NB4 (cell line): Measurements from ENCODE around the gene AVEN.

Experiments
- DNase-seq: peaks from one replicate; pipeline ENCODE4 v3.0.0; 2010; ENCODE audit warnings: low read depth
- H3K4me3 ChIP-seq: one replicate; pipeline ENCODE4 v1.5.1; 2011; ENCODE audit warnings: mild to moderate bottlenecking, low read depth, low read length, moderate library complexity
- CTCF ChIP-seq: IDR thresholded peaks from one replicate; pipeline ENCODE4 v1.5.1; 2012; ENCODE audit warnings: low read depth, low read length
- MAX ChIP-seq: IDR thresholded peaks from 2 replicates; pipeline ENCODE4 v1.6.1; 2011; ENCODE audit warnings: low read depth, low read length
- MYC ChIP-seq: IDR thresholded peaks from 2 replicates; pipeline ENCODE4 v1.6.1; 2011; ENCODE audit warnings: low read depth, low read length
- POLR2A ChIP-seq: IDR thresholded peaks from 2 replicates; pipeline ENCODE4 v1.6.1; 2011; ENCODE audit warnings: mild to moderate bottlenecking; ENCODE audit not compliant: insufficient read length; ENCODE audit errors: extremely low read depth

AVEN gene

GRCh38 chr15:33860754-33861153 lies 178.2 kb downstream of the AVEN start:
- TF ChIP-seq MYC = no peak
- TF ChIP-seq POLR2A = no peak
- H3K4me3 ChIP-seq = no peak overlapping the region
- DNase-seq = no peak

GRCh38 chr15:33859992-33860545 lies 178.9 kb downstream of the AVEN start:
- no peak for DNase-seq
- TF ChIP-seq MYC (no peak), MAX (no peak), CTCF (no peak), POLR2A (no peak)

GRCh38 chr15:33858836-33859235 lies 180.2 kb downstream of the AVEN start:
- no peak for TF ChIP-seq POLR2A
- TF ChIP-seq CTCF = no peak
- no peak for TF ChIP-seq MAX
- no peak for TF ChIP-seq MYC
- no peak for DNase-seq
- no peak overlapping the region for H3K4me3 ChIP-seq

More at GRCh38 chr15:33859992-33860545, 178.9 kb downstream of the AVEN start:
- H3K4me3 ChIP-seq = no peak overlapping the region

GRCh38 chr15:33857726-33858125 lies 181.3 kb downstream of the AVEN start:
- no peak overlapping the region for H3K4me3 ChIP-seq
- DNase-seq = no peak
- TF ChIP-seq POLR2A (no peak), CTCF (no peak), MAX (no peak), MYC (no peak)

GRCh38 chr15:33852570-33852969 lies 186.4 kb downstream of the AVEN start:
- TF ChIP-seq POLR2A (no peak), MYC (no peak), MAX (no peak), CTCF (no peak)
- no peak overlapping the region for H3K4me3 ChIP-seq
- no peak for DNase-seq

- no peak for DNase-seq
- TF ChIP-seq POLR2A = no peak
- no peak for TF ChIP-seq MAX
Measured at GRCh38 chr15:33852094-33852493, 186.9 kb downstream of the AVEN start.

GRCh38 chr15:33851079-33851478 lies 187.9 kb downstream of the AVEN start:
- no peak for TF ChIP-seq CTCF
- DNase-seq = no peak

More at GRCh38 chr15:33852094-33852493, 186.9 kb downstream of the AVEN start:
- no peak overlapping the region for H3K4me3 ChIP-seq

More at GRCh38 chr15:33851079-33851478, 187.9 kb downstream of the AVEN start:
- H3K4me3 ChIP-seq = no peak overlapping the region
